A172 (cell line): ENCODE results near the gene PALM2AKAP2. TPM values are rescaled to one million over a fixed set of nuclear protein-coding genes. Genes with fewer than 3 reads are reported as not detected.
"Not testable (repeated sequence)": the region's sequence is repeated elsewhere in the genome, so short reads cannot be mapped to it uniquely, and the experiment has no call there.

Experiments
- DNase-seq: peaks from one replicate; pipeline ENCODE4 v3.0.0-alpha.2; 2015; ENCODE audit warnings: low spot score
- total RNA-seq: library from RNA; depleted of rRNA; stranded (reverse); fragments of >200 nt; shearing (Covaris generic); gene quantifications from 2 replicates; pipeline ENCODE4 v1.2.3, GENCODE V29; 2014

The PALM2AKAP2 gene
- total RNA-seq, 1 experiment from 2014 or later: 0.98 TPM

- no peak for DNase-seq
Observed at GRCh38 chr9:109805050-109805449, 25.1 kb downstream of the PALM2AKAP2 start.

- no peak for DNase-seq
Observed at GRCh38 chr9:109806506-109807115, 26.6 kb downstream of the PALM2AKAP2 start.

- no peak for DNase-seq
Observed at GRCh38 chr9:109811876-109812275, 31.9 kb downstream of the PALM2AKAP2 start.

GRCh38 chr9:109812331-109812730 lies 32.3 kb downstream of the PALM2AKAP2 start:
- no peak for DNase-seq

- DNase-seq: peak; percentile 64
Observed at GRCh38 chr9:109812818-109813281, 32.9 kb downstream of the PALM2AKAP2 start.

- no peak for DNase-seq
Observed at GRCh38 chr9:109813303-109813702, 33.3 kb downstream of the PALM2AKAP2 start.

GRCh38 chr9:109813829-109814228 lies 33.8 kb downstream of the PALM2AKAP2 start:
- DNase-seq: no peak

- DNase-seq: peak; percentile 71
Observed at GRCh38 chr9:109815366-109815947, 35.5 kb downstream of the PALM2AKAP2 start.

- DNase-seq: peak; percentile 100
Observed at GRCh38 chr9:109816490-109816889, 36.5 kb downstream of the PALM2AKAP2 start.

- DNase-seq: peak; percentile 91
Observed at GRCh38 chr9:109817146-109817845, 37.3 kb downstream of the PALM2AKAP2 start.

GRCh38 chr9:109817846-109818472 lies 38.0 kb downstream of the PALM2AKAP2 start:
- DNase-seq: peak; percentile 98

GRCh38 chr9:109821711-109822110 lies 41.7 kb downstream of the PALM2AKAP2 start:
- DNase-seq: no peak

- not testable (repeated sequence) for DNase-seq
Observed at GRCh38 chr9:109825383-109825782, 45.4 kb downstream of the PALM2AKAP2 start.

- DNase-seq: no peak
Observed at GRCh38 chr9:109826559-109826958, 46.6 kb downstream of the PALM2AKAP2 start.

GRCh38 chr9:109828254-109828653 lies 48.3 kb downstream of the PALM2AKAP2 start:
- no peak for DNase-seq
